NCI-H345 (cell line): ENCODE measurements around the gene RPL18.
"Not testable (repeated sequence)": the region's sequence is repeated elsewhere in the genome, so short reads cannot be mapped to it uniquely, and the experiment has no call there.

ENCODE experiments used
- DNase-seq: peaks from one replicate; lab custom pipeline; 2025; lab: John Stamatoyannopoulos, UW

RPL18 gene

DNA sequence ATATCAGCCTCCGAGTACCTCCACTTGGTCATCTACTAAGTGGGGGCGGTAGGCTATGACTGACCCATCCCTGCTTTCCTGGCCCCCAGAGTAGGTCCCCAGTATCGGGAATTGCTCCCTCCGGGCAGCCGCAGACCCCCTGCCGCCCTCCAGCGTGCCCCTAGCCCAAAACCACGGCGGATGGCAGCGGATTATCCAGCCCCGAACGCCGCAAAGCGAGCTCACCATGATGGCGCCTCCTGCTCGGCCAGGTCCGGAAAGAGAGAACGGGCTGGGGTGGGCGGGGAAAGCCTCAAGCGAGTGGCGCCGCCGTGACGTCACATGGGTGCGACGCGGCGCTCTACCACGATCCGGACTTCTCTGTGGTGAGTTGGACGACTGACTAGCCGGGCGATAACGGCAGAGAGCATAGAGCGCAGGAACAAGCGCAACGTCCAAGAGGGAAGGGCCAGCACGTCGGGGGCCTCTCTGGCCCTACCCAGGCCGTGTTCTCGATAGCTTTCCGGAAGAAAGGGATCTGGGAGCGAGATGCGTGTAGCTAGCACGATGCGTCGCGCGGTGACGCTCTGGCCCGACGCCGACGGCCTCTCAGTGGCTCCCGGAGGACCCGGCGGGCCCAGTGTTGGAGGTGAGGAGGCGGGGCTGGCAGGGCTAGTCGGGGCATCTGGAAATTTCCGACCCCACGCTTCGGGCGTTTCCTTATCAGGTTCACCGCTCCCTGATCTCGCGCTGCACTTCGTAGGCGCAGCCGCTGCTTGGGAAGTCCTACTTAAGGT, at the start of gene RPL18, which contains the start of gene SPHK2:
Gene RPL18 (minus strand): TSS at position 263 of the 776 bp plus-strand sequence. CDS start 35 bp downstream, at position 228.
Gene SPHK2 (plus strand): TSS at position 591 of the 776 bp plus-strand sequence. CDS start 1,009 bp downstream, outside the sequence.
- DNase-seq, result peak; percentile 98

DNA sequence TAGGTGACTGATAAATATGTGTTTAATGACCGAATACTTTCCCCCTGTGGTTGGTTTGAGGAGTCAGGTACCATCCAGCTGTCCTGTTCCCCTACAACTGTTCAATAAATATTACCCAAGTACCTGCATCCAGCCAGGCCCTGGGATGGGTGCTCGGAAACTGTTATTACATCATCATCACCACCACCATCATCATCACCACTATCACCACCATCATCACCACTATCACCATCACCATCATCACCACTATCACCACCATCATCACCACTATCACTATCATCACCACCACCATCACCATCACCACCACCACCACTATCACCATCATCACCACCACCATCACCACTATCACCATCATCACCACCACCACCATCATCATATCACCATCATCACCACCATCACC, 49.8 kb upstream of the RPL18 start:
- DNase-seq, result no peak

DNA sequence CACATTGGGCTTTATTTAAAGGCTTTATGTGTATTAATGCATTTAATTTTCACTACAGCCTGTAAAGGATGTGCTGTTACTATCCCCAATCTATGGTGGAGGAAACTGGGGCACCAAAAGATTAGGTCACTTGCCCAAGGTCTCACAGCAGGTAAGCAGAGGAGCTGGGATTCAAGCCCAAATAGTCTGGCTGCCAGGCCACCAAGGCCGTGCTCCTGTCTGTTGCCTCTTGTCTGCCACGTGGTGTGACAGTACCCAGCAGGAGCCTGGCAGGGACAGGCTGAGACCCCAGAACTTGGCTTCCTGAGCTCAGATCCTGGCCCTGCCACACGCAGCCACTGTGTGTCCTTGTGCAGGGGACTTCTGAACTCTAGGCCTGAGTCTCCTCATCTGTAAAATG, 49.4 kb upstream of the RPL18 start:
- DNase-seq, result no peak

DNA sequence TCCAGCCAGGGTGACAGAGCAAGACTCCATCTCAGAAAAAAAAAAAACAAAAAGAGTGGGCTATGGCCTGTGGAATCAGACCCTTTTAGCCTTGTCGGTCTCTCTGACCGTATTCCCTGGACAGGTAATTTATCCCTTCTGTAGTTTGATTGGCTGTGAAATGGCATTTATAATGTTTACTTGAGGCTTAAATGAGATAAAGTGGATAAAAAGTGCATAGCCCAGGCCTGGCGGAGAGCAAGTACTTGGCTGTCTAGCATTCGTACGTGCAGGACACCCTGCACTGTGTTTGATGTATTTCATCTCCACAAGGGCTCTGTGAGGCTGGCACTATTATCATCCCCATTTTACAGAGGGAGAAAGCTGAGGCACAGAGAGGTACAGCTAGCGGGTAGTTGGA, 46.8 kb upstream of the RPL18 start:
- DNase-seq, result no peak

DNA sequence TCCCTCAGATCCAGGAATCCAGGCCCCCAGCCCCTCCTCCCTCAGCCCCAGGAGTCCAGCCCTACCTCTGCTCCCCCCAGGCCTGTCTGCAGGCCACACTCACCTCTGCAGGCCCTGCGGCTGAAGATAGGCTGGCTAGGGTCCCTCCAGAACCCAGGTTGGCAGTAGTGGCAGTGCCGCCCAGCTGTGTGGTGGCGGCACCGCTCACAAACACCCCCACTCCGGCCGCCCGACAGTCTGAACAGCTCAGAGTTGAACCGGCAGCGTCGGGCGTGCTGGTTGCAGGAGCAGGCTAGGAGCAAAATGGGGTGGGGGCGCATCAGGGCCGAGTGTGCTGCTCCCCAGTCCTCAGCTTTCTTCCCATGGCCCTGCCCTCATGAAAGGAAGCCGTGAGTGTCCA, 45.5 kb upstream of the RPL18 start:
- no peak for DNase-seq

DNA sequence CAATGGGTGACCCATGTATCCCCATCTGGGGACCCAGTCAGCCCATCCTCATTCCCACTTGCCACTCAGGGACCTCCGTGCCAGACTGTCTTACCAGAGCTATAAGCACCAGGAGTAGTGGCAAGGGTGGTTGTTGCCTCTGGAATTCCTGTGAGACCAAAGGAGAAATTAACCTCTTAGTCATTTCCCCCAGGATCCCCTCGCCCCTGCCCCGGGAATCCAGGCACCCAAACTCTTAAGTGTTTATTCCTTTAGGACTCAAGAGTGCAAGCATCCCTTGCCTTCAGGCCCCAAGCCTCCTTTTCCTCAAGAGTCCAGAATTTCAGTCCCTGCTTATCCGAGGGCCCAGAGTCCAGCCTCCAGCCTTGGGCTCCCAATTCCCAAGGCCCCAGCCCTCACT, 44.7 kb upstream of the RPL18 start:
- DNase-seq, result no peak

DNA sequence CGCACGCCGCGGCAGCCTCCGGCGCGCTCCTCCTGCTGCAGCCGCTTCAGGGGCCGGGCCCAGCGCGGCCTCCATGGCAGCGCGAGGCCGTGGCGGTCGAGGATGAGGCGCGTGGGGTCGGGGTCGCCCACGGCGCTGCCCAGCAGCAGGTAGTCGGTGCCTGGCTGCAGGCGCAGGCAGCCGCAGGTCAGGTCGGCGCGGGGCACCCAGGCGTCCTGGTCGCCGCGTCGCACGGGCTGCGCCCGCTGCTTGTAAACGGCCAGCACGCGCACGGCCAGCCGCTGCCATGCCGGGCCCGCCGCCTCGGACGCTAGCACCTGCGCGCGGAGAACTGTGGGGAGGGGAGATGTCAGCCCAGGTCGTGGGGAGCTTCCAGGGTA, 42.7 kb upstream of the RPL18 start:
- no peak for DNase-seq

DNA sequence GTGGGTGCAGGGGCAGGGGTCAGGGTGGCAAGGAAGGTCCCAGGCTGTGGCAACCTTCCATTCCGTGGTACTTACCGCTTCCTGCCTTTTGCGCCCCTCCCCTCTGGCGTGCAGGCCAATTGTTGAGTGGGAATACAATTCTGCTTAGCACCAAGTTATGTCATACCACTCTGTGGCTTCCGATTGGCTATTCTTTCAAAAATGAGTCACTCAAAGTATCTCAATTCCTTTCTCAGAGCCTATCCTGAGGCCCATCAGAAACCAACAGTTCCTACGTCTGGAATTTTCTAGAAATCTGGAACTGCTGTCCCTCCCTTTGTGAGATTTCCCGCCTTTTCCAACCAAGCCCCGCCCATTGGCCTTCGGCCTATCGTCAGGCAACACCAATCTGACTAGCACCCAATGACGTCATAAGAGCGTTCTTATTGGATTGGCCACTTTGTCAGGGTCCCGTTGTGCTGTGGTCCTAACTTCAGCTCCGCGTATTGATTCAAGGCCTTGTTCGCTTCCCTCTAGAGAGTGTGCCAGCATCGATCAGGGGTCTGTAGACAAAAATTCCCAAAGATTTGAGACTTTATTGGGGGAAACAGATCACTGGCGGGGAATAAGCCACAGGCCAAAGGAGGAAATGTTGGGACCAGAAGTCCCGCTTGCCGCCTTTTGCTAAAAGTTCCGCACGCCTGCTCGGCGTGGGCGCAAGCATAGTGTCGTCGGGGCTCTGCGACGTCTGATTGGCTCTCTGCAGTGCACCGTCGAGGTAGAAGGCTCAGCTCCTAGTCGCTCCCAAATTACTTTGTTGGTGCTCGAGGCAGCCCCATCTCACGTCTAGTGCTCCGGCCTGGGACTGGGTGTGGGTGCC, 42.1 kb upstream of the RPL18 start:
- peak; percentile 32 for DNase-seq

DNA sequence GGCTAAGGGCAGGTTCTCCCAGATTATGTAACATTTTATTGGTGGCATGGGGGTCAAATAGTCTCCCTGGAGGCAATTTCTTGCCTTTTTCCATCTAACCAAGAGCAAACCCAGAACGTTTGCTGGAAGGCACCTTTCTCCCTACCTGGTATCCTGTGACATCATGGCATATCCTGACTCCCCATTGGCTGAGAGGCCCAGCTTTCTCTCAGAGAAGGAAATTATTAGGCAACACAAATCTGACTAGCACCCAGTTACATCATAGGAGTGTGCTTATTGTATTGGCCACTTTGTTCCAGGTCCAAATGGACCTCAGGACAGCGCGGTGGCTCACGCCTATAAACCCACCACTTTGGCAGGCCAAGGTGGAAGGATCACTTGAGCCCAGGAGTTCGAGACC, 40.8 kb upstream of the RPL18 start:
- DNase-seq, result no peak

DNA sequence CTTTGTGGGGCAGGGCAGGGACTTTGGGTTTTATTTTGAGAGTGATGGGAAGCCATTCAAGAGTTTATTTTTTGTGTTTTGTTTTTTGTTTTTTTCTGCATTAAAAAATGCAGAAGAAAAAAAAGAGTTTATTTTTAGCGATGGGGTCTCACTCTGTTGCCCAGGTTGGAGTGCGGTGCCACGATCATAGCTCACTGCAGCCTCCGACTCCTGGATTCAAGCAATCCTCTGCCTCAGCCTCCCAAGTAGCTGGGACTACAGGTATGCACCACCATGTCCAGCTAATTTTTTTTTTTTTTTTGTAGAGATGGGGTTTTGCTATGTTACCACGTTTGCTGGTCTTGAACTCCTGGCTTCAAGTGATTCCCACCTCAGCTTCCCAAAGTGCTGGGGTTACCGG, 39.5 kb upstream of the RPL18 start:
- DNase-seq, result no peak

DNA sequence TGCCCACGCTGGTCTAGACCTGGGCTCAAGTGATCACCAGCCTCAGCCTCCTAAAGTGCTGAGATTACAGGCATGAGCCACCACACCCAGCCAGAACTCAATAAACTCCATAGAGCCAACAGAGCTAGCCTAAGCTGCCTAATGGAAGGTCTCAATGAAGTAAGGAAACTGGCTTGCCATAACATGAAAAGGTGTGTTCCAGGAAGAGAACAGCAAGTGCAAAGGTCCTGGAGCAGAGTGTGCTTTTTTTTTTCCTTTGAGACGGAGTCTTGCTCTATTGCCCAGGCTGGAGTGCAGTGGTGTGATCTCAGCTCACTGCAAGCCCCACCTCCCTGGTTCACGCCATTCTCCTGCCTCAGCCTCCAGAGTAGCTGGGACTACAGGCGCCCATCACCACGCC, 38.9 kb upstream of the RPL18 start:
- not testable (repeated sequence) for DNase-seq

DNA sequence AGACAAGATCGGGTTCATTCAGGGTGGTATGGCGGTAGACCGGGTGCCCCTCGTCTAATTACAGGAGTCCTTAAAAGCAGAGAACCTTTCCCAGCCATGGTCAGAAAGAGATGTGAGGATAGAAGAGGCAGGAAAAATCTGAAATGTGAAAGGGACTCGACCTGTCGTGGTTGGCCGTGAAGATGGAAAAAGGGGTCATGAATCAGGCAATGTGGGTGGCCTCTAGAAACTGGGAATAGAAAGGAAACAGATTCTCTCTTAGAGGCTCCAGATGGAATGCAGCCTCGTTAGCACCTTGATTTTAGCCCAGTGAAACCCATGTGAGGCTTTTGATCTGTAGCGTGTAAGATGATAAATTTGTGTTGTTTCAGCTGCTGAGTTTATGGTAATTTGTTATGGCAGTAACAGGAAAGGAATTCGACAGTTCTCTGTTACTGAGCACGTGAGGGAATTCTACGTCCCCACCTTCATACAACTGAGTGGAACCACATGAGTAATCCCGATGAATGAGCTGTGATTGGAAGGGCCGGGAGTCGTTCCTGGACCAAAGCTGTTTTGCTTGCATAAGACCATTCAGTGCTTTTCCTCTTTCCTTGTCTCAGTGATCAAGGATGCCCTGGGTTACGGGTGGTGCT, 38.0 kb upstream of the RPL18 start:
- no peak for DNase-seq

DNA sequence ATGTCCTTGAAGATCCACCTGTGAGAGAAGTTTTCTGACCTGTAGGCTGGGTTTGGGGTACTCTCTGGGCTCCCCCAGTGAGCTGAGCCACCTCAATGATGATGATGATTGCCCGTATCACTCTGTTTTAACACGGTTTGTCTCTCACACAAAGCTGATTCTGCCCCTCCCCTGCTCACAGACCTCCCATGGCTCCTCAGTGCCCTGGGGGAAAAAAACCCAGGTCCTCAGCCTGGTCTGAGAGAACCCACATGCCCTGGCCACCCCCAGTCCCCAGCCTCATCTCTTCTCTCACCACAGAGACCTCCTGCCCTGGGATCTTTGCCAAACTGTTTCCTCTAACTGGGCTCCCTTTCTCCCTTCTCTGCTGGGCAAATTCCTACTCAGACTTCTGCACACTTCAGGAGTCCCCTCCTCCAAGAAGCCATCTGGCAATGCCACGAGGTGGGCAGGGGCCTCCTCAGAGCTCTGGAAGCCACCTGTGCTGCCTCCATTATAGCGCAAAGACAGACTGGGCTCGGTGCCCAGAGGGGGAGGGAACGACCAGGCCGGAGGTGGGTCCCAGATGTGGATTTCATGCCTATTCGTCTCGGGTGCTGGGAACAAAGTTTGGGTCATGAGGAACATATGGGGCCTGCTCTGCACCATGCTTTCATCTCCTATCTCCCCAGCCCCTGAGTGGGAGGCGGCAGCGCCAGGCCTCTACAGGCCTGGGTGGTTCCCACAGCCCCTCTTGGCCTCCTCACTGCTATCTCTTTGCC, 35.5 kb upstream of the RPL18 start:
- peak; percentile 50 for DNase-seq

DNA sequence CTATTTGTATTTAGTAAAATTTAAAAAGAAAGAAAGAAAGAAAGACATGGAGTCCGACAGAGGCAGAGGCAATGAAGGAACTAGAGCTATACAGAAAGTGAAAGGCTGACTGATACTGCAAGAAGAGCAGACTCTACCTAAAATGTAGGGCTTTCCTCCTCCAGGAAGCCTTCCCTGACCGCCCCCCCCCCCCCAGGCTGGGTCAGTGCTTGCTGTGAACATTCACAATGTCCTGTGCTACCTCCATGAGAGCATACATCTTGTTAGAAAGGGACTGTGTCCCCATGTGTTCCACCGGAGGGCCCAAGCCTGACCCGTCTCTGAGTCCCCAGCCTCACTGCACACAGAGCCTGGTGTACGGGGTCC, 32.7 kb upstream of the RPL18 start:
- no peak for DNase-seq

DNA sequence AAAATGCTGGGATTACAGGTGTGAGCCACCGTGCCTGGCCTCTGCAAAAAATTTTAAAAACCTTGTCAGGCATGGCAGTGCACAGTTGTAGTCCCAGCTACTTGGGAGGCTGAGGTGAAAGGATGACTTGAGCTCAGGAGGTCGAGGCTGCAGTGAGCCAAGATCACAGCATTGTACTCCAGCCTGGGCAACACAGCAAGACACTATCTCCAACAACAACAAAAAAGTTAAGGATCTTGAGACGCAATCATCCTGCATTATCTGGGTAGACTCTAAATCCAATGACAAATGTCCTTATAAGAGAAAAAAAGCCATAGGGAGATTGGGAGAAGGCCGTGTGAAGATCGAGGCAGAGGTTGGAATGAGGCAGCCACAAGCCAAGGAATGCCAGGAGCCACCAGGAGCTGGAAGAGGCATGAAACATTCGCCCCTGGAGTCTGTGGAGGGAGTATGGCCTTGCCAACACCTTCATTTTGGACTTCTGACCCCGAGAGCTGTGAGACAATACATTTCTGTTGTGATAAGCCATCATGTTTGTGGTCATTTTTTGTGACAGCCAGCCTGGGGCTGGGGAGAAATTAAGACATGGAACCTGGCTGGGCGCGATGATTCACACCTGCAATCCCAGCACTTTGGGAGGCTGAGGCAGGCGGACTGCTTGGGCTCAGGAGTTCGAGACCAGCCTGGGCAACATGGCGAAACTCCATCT, 32.1 kb upstream of the RPL18 start:
- DNase-seq, result no peak

DNA sequence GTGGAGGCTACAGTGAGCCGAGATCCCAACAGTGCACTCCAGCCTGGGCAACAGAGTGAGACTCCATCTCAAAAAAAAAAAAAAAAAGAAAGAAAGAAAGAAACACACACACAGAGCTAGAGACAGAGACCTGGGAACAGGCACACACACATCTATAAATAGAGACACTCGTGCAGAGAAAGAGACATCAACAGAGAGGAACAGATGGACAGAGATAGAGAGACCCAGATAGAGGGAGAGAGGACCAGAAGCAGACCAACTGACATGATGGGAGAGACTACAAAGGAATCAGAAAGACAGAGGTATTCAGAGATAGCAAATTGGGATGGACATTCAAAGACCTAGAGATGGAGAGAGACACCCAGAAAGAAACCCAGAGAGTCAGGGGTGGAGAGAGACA, 29.2 kb upstream of the RPL18 start:
- DNase-seq, result no peak

DNA sequence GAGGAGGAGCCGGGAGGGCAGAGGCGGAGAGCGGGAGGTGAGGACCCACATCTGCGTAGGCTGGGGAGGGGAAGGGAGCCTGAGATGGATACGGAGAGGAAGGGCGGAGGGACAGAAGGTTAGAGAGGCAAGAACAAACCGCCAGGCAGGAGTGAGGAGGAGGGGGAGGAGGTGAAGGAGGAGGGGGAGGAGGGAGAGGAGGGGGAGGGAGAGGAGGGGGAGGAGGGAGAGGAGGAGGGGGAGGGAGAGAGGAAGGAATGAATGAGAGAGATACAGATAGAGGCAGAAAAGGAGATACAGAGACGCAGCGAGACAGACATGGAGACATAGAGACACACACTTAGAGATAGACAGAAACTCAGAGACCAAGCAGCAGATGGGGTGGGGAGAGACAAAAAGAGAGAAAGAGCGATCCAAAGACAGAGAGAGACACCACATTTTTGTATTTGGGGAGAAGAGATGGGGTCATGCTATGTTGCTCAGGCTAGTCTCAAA, 27.8 kb upstream of the RPL18 start:
- DNase-seq, result no peak

DNA sequence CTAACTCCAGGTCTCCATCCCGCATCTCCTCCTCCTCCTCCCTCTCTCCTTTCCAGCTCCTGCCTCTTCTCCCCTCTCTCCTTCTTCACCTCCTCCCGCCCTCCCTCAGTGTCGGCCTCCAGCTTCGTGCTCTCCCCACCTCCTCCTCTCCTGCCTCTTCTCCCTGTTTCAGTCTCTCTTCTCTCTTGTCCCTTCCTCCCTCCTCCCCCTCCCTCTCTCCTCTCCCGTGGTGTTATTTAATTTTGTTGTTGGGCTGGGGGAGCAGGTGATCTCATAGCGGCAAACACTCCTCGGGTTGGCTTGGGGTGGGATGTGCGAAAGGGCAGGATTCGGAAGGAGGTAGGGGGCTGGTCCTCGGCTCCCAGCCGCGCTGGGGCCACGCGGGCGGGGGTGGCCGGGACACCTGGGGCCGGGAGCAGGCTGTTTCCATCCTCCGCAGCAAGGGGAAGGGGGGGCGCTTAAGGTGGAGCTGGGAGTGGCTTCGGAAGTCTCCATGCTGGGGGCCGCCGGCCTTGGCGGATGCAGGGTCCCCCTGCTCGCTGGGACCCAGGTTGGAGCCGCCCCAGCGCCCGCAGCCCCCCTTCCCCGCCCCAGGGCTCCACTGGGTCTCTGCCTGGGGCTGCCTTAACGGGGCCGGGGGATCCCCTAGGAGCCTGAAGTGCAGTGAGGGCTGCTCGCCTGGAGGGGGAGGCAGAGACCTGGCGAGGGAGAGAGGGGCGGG, 27.2 kb upstream of the RPL18 start, which contains the start of gene CA11:
Gene CA11 (minus strand): TSS at position 187 of the 721 bp plus-strand sequence. CDS start 555 bp downstream, outside the sequence.
- peak; percentile 84 for DNase-seq

DNA sequence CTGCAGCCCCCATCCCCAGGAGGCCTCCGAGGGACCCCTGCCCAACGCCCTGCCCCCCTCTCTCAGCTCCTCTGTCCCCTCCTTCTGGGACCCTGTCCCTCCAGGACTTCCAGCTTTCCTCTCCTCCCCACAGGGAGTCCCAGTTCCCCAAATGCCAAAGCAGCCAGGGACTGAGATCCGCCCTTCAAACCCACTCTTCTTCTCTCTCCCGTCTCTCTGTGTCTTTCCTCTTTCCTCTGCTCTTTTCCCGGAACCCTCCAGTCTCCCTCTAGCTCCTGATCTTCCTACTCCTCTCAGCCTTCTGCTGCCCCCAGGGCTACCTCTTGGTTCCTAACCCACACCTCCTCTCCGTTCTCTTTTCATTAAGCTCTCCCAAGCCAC, 26.6 kb upstream of the RPL18 start:
- DNase-seq, result no peak

DNA sequence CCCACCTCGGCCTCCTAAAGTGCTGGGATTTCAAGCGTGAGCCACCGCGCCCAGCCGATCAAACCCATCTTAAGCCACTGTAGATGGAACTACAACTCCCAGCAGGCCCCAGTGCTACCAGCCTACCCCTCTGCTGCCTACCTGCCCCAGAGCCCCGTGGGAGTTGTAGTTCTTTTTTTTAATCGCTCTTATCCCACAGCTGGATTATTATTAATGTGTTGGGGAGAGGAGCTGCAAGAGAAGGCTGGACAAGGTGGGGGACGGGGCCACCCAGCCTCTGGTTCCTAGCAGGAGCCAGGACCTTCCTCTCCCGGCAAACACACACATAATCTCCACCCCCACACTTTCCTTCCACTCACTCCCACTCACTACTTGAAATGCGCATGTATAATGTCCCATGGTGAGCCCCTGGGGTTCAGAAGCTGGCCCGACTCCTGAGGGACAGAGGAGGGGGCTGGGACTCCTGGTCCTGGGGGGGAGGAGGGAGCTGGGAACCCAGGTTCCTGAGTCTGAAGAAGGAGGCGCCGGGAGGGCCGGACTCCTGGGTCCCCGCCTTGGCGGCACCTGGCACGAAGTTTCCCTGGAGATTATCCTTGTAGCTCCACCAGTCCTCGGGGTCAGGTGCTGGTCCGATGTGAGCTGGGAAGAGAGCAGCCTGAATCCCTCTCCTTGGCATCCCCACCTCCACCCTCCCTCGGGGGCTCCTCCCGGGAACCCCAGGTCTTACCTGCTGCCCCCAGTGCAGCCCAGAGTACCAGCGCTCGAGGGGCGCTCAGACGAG, 26.1 kb upstream of the RPL18 start:
- DNase-seq, result peak; percentile 58
